Thyroid gland (tissue), 4 donors: ENCODE results near the gene FGFR4.

Experiments
- POLR2A ChIP-seq, 2 donors: fragments of 450-650 bp; IDR thresholded peaks; one replicate each; pipeline ENCODE4 v1.6.1; 2017; ENCODE audit warnings: antibody characterized with exemption in 2 of 2, mild to moderate bottlenecking in 2 of 2, moderate library complexity in 1 of 2
- TF ChIP-seq, protein P1 (sequence below), 6 experiments: fragments of 200-600 bp in 3 of 6; fragments of 450-650 bp in 3 of 6; sonication (generic) in 3 of 6; IDR thresholded peaks; one replicate each; pipeline ENCODE4 v1.5.1; 2016 to 2019; ENCODE audit warnings: antibody characterized with exemption in 6 of 6, mild to moderate bottlenecking in 2 of 6, inconsistent platforms in 1 of 6, moderate library complexity in 1 of 6

DNA sequence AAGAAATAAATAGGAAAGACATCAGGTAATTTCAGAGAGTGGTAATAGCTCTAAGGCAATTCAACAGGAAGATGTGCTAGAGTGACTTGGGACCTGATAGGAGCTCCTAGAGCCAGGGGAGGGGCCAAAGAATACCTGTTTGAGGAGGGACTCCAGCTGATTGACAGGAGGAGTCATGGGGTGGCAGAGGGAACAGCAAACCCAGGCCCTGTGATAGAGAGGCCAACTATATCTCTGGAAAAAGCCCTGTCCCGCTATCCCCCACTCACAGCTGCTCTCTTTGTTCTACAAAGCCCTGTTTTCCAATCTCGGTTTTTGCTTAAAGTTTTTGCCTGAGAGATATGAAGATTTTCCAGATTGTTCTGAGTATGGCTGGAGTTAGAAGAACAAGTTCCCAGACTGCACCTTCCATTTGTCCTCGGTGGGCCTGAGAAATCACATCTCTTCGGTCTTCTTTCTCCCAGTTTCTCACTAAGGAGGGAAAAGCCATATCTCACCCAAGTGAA is 37.8 kb downstream of the FGFR4 start:
- no peak for TF ChIP-seq POLR2A (IDR thresholded peaks at IDR 0.05)
- TF ChIP-seq, protein P1, sequence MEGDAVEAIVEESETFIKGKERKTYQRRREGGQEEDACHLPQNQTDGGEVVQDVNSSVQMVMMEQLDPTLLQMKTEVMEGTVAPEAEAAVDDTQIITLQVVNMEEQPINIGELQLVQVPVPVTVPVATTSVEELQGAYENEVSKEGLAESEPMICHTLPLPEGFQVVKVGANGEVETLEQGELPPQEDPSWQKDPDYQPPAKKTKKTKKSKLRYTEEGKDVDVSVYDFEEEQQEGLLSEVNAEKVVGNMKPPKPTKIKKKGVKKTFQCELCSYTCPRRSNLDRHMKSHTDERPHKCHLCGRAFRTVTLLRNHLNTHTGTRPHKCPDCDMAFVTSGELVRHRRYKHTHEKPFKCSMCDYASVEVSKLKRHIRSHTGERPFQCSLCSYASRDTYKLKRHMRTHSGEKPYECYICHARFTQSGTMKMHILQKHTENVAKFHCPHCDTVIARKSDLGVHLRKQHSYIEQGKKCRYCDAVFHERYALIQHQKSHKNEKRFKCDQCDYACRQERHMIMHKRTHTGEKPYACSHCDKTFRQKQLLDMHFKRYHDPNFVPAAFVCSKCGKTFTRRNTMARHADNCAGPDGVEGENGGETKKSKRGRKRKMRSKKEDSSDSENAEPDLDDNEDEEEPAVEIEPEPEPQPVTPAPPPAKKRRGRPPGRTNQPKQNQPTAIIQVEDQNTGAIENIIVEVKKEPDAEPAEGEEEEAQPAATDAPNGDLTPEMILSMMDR (IDR thresholded peaks at IDR 0.05) = no peak
